Measurements from ENCODE around the gene MCTP1.

MCTP1 gene

GRCh38 chr5:94693845-94694370 lies 591.0 kb downstream of the MCTP1 start:
- DNase-seq (ENCODE audit: low spot score) = no peak

- DNase-seq (ENCODE audit: low spot score) = peak; percentile 45
Measured at GRCh38 chr5:94693043-94693822, 591.7 kb downstream of the MCTP1 start.

- no peak for DNase-seq (ENCODE audit: low spot score)
Measured at GRCh38 chr5:94692581-94692980, 592.3 kb downstream of the MCTP1 start.

- DNase-seq (ENCODE audit: low spot score) = no peak
Measured at GRCh38 chr5:94691949-94692348, 592.9 kb downstream of the MCTP1 start.

- DNase-seq (ENCODE audit: low spot score) = no peak
Measured at GRCh38 chr5:94691291-94691690, 593.6 kb downstream of the MCTP1 start.

GRCh38 chr5:94690778-94691177 lies 594.1 kb downstream of the MCTP1 start:
- no peak for DNase-seq (ENCODE audit: low spot score)

GRCh38 chr5:94689908-94690307 lies 595.0 kb downstream of the MCTP1 start:
- no peak for DNase-seq (ENCODE audit: low spot score)

GRCh38 chr5:94682814-94683520 lies 601.9 kb downstream of the MCTP1 start:
- no peak for DNase-seq (ENCODE audit: low spot score)

GRCh38 chr5:94675965-94676618 lies 608.8 kb downstream of the MCTP1 start:
- DNase-seq (ENCODE audit: low spot score) = no peak

- DNase-seq (ENCODE audit: low spot score) = no peak
Measured at GRCh38 chr5:94674490-94675382, 610.2 kb downstream of the MCTP1 start.

- DNase-seq (ENCODE audit: low spot score) = no peak
Measured at GRCh38 chr5:94672746-94673145, 612.1 kb downstream of the MCTP1 start.

- no peak for DNase-seq (ENCODE audit: low spot score)
Measured at GRCh38 chr5:94670726-94671125, 614.2 kb downstream of the MCTP1 start.

GRCh38 chr5:94667937-94668336 lies 617.0 kb downstream of the MCTP1 start:
- DNase-seq (ENCODE audit: low spot score) = no peak

GRCh38 chr5:94661086-94661485 lies 623.8 kb downstream of the MCTP1 start:
- no peak for DNase-seq (ENCODE audit: low spot score)

- DNase-seq (ENCODE audit: low spot score) = no peak
Measured at GRCh38 chr5:94660506-94660905, 624.4 kb downstream of the MCTP1 start.

- no peak for DNase-seq (ENCODE audit: low spot score)
Measured at GRCh38 chr5:94658272-94658671, 626.6 kb downstream of the MCTP1 start.
